K562 (cell line): ENCODE results near the gene C1orf74. TPM values are rescaled to one million over a fixed set of nuclear protein-coding genes. Genes with fewer than 3 reads are reported as not detected.
A peak's percentile ranks its signal among the peaks of the same experiment; 100 is the strongest.

Source experiments
- ARID3A ChIP-seq: IDR thresholded peaks from 2 replicates; pipeline ENCODE4 v1.6.1; 2012; ENCODE audit warnings: low read depth, low read length, improper control_type of control experiment, borderline replicate concordance
- ARID3B ChIP-seq: fragments of 250-450 bp; sonication (Bioruptor Pico); IDR thresholded peaks from 2 replicates; pipeline ENCODE4 v1.4.0; 2020; ENCODE audit warnings: borderline replicate concordance
- ASH1L ChIP-seq: fragments of 450-650 bp; IDR thresholded peaks from 2 replicates; pipeline ENCODE4 v1.6.1; 2018; ENCODE audit warnings: borderline replicate concordance, mild to moderate bottlenecking, low read depth; ENCODE audit not compliant: partially characterized antibody
- CAMTA2 ChIP-seq: fragments of 250-450 bp; sonication (Bioruptor Pico); conservative IDR thresholded peaks from 2 replicates; pipeline ENCODE4 v1.5.1; 2022
- CEBPG ChIP-seq, 3 experiments: fragments of 200-800 bp in 1 of 3; sonication (Bioruptor generic) in 1 of 3; sonication (generic) in 1 of 3; formaldehyde crosslinking in 1 of 3; IDR thresholded peaks in 2 of 3; conservative IDR thresholded peaks in 1 of 3; 2 replicates each; pipeline versions ENCODE4 v1.6.1 to v1.8.0; 2016 to 2022; ENCODE audit warnings: missing compliant biosample characterization in 2 of 3, missing genetic modification characterization in 2 of 3, mild to moderate bottlenecking in 1 of 3, missing genetic modification reagents in 1 of 3
- DIDO1 ChIP-seq: fragments of 450-650 bp; IDR thresholded peaks from 2 replicates; pipeline ENCODE4 v1.6.1; 2016; ENCODE audit warnings: low read depth, missing biosample characterization, missing genetic modification characterization
- HNRNPL ChIP-seq: fragments of 200-400 bp; formaldehyde crosslinking; IDR thresholded peaks from 2 replicates; pipeline ENCODE4 v1.6.1; 2017; ENCODE audit warnings: low read depth, mild to moderate bottlenecking, low read length
- NCOA2 ChIP-seq, 2 experiments: fragments of 450-650 bp; IDR thresholded peaks; 2 replicates each; pipeline ENCODE4 v1.6.1; 2018; ENCODE audit warnings: mild to moderate bottlenecking in 2 of 2, moderate library complexity in 1 of 2; ENCODE audit not compliant: partially characterized antibody in 2 of 2
- POU5F1 ChIP-seq: fragments of 150-350 bp; IDR thresholded peaks from 2 replicates; pipeline ENCODE4 v1.6.1; 2014; ENCODE audit warnings: borderline replicate concordance, low read length, low read depth, mild to moderate bottlenecking; ENCODE audit not compliant: partially characterized antibody
- SETDB1 ChIP-seq: IDR thresholded peaks from one replicate; pipeline ENCODE4 v1.6.1; 2012; ENCODE audit warnings: low read length, control low read depth, inconsistent platforms
- STAT6 ChIP-seq: sonication (generic); formaldehyde crosslinking; IDR thresholded peaks from 2 replicates; pipeline ENCODE4 v1.8.1; 2023; ENCODE audit warnings: mild to moderate bottlenecking, missing genetic modification reagents
- ZMIZ1 ChIP-seq, 2 experiments: fragments of 150-350 bp in 1 of 2; IDR thresholded peaks; 2 replicates each; pipeline ENCODE4 v1.6.1; 2012 to 2016; ENCODE audit warnings: low read depth in 2 of 2, low read length in 2 of 2, mild to moderate bottlenecking in 1 of 2, moderate library complexity in 1 of 2
- ZNF133 ChIP-seq: fragments of 250-450 bp; sonication (Bioruptor Pico); IDR thresholded peaks from 2 replicates; pipeline ENCODE4 v1.4.0; 2020; ENCODE audit warnings: mild to moderate bottlenecking
- ZNF212 ChIP-seq: fragments of 450-650 bp; formaldehyde crosslinking; IDR thresholded peaks from 2 replicates; pipeline ENCODE4 v1.4.0; 2020; ENCODE audit warnings: mild to moderate bottlenecking
- ZNF3 ChIP-seq: fragments of 250-450 bp; sonication (Bioruptor Pico); IDR thresholded peaks from 2 replicates; pipeline ENCODE4 v1.5.0; 2021; ENCODE audit warnings: mild to moderate bottlenecking, moderate library complexity
- ZSCAN29 ChIP-seq: fragments of 450-650 bp; IDR thresholded peaks from 2 replicates; pipeline ENCODE4 v1.6.1; 2017
- ZSCAN32 ChIP-seq: fragments of 450-650 bp; formaldehyde crosslinking; IDR thresholded peaks from 2 replicates; pipeline ENCODE4 v1.4.0; 2020; ENCODE audit warnings: mild to moderate bottlenecking, moderate library complexity
- polyA plus RNA-seq, 8 experiments: library from polyadenylated mRNA; depleted of rRNA in 4 of 8; stranded (reverse) in 5 of 8; unstranded in 3 of 8; fragments of >200 nt; fragmentation: Nextera tagmentation in 2 of 8; fragmentation: Illumina TruSeq in 1 of 8; extraction: Ambion mirVana in 2 of 8; extraction: Trizol in 1 of 8; gene quantifications; 2 replicates each; pipeline versions ENCODE4 v1.2.1 to v1.2.3, GENCODE V29; 2011 to 2014; ENCODE audit warnings: inconsistent platforms in 1 of 8, missing spikeins in 1 of 8
- total RNA-seq, 7 experiments: library from RNA; depleted of rRNA in 6 of 7; stranded (reverse); fragments of >200 nt in 6 of 7; fragmentation: Illumina TruSeq in 2 of 7; extraction: Trizol in 2 of 7; gene quantifications; 2 replicates each; pipeline versions ENCODE4 v1.2.1 to v1.2.3, GENCODE V29; 2011 to 2021; ENCODE audit warnings: low replicate concordance in 1 of 7

The C1orf74 gene
- total and polyA plus RNA-seq, 9 of the 15 experiments (the other 6 are each of a cell fraction or from before 2014, with no cell fraction given) = 4.0 to 7.6 (median 5.7) TPM

GRCh38 chr1:209827384-209828262, 43.3 kb upstream of the C1orf74 start, which contains the start of gene UTP25 (continued):
- no peak for TF ChIP-seq POU5F1
- TF ChIP-seq ZNF133 (CRISPR knock-in tag) = no peak
- peak; percentile 73; the same call in 1 of the 2 replicates for TF ChIP-seq DIDO1 (tag)
- TF ChIP-seq ZNF212 (CRISPR knock-in tag) = no peak
- no peak for TF ChIP-seq SETDB1
- no peak for TF ChIP-seq CEBPG (CRISPR knock-in tag; IDR thresholded peaks at IDR 0.05)
- TF ChIP-seq CEBPG (tag; conservative IDR thresholded peaks at IDR 0.05 in 1 of 2, IDR thresholded peaks at IDR 0.05 in 1 of 2) = no peak
- peak in 1 of 2 experiments; percentile 17; a peak in 2 of 4 replicates for TF ChIP-seq ZMIZ1 (IDR thresholded peaks at IDR 0.05; ENCODE audit: low read depth in 2 of 2, low read length in 2 of 2)
- no peak for TF ChIP-seq ZSCAN29
- TF ChIP-seq ARID3A = no peak
- TF ChIP-seq ASH1L = peak; percentile 44
- no peak for TF ChIP-seq HNRNPL
- TF ChIP-seq CAMTA2 (CRISPR knock-in tag) = no peak
- no peak for TF ChIP-seq ARID3B (CRISPR knock-in tag)
- TF ChIP-seq NCOA2 (IDR thresholded peaks at IDR 0.05; ENCODE audit: partially characterized antibody in 2 of 2) = no peak
- no peak for TF ChIP-seq ZNF3
- TF ChIP-seq STAT6 (CRISPR knock-in tag) = peak; percentile 71; the same call in 1 of the 2 replicates
- TF ChIP-seq ZSCAN32 (CRISPR knock-in tag) = no peak
